Umbilical cord (tissue), 2 donors: Measurements from ENCODE around the gene BRWD1. TPM values are rescaled to one million over a fixed set of nuclear protein-coding genes. Genes with fewer than 3 reads are reported as not detected.

ENCODE experiments used
- DNase-seq: peaks from one replicate; pipeline ENCODE4 v3.0.0-alpha.2; 2015; ENCODE audit warnings: low spot score
- total RNA-seq: library from RNA; depleted of rRNA; stranded (reverse); fragments of >200 nt; gene quantifications from one replicate; pipeline ENCODE4 v1.2.3, GENCODE V29; 2014; ENCODE audit warnings: low replicate concordance; ENCODE audit not compliant: insufficient read depth

Gene BRWD1
- total RNA-seq, 1 donor from 2014 or later: 97.0 TPM

GRCh38 chr21:39134288-39134810 is 179.1 kb downstream of the BRWD1 start:
- no peak for DNase-seq

Other genes with a start within 250 kb of the BRWD1 start
- 27.2 TPM for gene PSMG1, start 130.2 kb downstream of the BRWD1 start, total RNA-seq
- 198 TPM for gene HMGN1, start 35.5 kb upstream of the BRWD1 start, total RNA-seq
- 19.7 TPM for gene LCA5L, start 132.1 kb upstream of the BRWD1 start, total RNA-seq
- 15.2 TPM for gene SH3BGR, start 138.3 kb upstream of the BRWD1 start, total RNA-seq